ENCODE data around the gene MAD1L1.

DNA sequence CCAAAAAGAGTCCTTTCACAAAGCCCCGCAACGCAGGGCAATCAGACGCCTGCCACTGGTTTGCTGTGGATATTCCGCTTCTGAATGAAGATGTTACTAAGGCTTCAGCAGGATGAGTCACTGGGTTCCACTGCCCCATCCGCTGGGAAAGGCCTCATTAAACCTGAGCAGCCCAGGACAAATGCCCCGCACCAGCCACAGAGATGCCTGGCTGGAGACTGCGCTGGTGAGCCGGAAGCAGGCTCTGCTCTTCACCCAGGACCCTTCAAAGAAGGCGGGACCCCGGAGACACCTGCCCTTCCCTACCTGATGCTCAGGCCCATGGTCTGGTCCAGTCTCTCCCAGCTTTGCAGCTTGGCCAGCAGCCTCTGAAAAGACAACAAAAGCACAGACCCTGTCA lies 19.8 kb downstream of the MAD1L1 start:
- TF ChIP-seq, protein P1, sequence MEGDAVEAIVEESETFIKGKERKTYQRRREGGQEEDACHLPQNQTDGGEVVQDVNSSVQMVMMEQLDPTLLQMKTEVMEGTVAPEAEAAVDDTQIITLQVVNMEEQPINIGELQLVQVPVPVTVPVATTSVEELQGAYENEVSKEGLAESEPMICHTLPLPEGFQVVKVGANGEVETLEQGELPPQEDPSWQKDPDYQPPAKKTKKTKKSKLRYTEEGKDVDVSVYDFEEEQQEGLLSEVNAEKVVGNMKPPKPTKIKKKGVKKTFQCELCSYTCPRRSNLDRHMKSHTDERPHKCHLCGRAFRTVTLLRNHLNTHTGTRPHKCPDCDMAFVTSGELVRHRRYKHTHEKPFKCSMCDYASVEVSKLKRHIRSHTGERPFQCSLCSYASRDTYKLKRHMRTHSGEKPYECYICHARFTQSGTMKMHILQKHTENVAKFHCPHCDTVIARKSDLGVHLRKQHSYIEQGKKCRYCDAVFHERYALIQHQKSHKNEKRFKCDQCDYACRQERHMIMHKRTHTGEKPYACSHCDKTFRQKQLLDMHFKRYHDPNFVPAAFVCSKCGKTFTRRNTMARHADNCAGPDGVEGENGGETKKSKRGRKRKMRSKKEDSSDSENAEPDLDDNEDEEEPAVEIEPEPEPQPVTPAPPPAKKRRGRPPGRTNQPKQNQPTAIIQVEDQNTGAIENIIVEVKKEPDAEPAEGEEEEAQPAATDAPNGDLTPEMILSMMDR (IDR thresholded peaks at IDR 0.05), result no peak
- no peak for TF ChIP-seq POLR2A (IDR thresholded peaks at IDR 0.05)
